ENCODE data around the gene SLMAP. TPM values are rescaled to one million over a fixed set of nuclear protein-coding genes. Genes with fewer than 3 reads are reported as not detected.
A peak's percentile ranks its signal among the peaks of the same experiment; 100 is the strongest.

The SLMAP gene
- polyA plus RNA-seq, 1 of the 3 experiments (the other 2 are of a cell fraction), result 10.5 TPM

DNA sequence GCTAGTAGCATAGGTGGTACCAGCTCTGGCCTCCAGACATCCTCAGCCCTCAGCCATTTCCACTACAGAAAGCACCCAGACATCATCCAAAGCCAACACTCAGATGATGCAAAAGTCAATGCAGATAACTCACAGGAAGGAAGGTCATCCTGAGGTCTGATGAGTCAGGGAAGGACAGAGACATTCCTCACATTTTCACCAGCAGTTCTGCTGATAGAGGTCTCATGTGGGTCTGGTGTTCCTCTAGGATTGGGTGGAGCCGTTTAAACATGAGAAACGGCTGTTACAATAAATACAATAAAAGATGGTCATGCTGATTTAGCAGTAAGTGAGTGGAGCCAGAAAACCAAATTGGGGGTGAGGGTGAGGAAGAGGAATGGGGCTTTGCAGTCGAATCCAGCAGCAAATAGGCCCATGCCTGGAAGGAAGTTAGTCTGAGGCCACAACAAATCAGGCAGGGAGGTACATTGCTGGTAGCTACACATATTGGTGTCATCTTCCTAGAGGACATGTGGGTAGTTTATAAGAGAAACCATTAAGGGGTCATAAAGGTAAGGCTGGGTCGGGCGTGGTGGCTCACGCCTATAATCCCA is 218.8 kb downstream of the SLMAP start (continued):
- TF ChIP-seq POLR2AphosphoS5 (IDR thresholded peaks at IDR 0.05; ENCODE audit: low read depth, low read length) (peak; percentile 87), JUND (IDR thresholded peaks at IDR 0.05) (peak; percentile 97), FOXJ3 (CRISPR knock-in tag; IDR thresholded peaks at IDR 0.05) (no peak), ELF1 (IDR thresholded peaks at IDR 0.05) (no peak), RCOR1 (IDR thresholded peaks at IDR 0.05; ENCODE audit: low read length) (peak; percentile 67; the same call in 1 of the 2 replicates), RFX5 (IDR thresholded peaks at IDR 0.05; ENCODE audit: low read length) (no peak), SMC3 (IDR thresholded peaks at IDR 0.05; ENCODE audit: low read depth, low read length) (no peak)

DNA sequence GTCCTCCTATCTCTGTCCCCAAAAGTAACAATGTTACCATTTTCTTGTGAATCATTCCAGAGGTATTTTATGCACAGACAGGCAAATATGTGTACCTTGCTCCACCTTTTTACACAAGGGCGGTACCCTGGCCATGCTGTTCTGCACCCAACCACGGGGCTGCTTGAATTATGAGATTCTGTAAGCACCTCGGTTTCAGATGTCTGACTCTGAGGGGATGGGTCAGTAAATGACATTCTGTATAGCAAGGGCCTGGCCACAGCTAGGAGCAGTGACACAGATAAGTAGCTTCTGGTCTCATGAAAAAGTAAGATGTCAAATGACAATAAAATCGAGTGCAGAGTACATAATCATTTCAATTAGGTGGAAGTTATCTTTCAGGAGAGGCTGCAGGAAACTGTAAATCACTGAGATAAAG is 221.7 kb downstream of the SLMAP start:
- H3K9ac ChIP-seq, result peak overlapping the region; percentile 44; the same call in 1 of the 2 replicates
- peak overlapping the region; percentile 84; the same call in 1 of the 2 replicates for H2AFZ ChIP-seq (ENCODE audit: low read depth)
- WGBS (ENCODE audit: low lambda C conversion rate), result 42% methylated on average over 4 of the region's 4 CpGs
- H3F3A ChIP-seq (replicated peaks; ENCODE audit: insufficient read depth), result peaks cover 29% of the 10 kb centered on the region
- TF ChIP-seq GATA2 (CRISPR knock-in tag; IDR thresholded peaks at IDR 0.05) (0 out of 2 replicates have a peak, but pooled peaks have one; percentile 24), TAF1 (IDR thresholded peaks at IDR 0.05; ENCODE audit: borderline replicate concordance, low read depth, low read length) (no peak), NRF1 (IDR thresholded peaks at IDR 0.05; ENCODE audit: low read depth, low read length) (no peak), PBX3 (IDR thresholded peaks at IDR 0.05) (no peak)
- TF ChIP-seq, protein P1, sequence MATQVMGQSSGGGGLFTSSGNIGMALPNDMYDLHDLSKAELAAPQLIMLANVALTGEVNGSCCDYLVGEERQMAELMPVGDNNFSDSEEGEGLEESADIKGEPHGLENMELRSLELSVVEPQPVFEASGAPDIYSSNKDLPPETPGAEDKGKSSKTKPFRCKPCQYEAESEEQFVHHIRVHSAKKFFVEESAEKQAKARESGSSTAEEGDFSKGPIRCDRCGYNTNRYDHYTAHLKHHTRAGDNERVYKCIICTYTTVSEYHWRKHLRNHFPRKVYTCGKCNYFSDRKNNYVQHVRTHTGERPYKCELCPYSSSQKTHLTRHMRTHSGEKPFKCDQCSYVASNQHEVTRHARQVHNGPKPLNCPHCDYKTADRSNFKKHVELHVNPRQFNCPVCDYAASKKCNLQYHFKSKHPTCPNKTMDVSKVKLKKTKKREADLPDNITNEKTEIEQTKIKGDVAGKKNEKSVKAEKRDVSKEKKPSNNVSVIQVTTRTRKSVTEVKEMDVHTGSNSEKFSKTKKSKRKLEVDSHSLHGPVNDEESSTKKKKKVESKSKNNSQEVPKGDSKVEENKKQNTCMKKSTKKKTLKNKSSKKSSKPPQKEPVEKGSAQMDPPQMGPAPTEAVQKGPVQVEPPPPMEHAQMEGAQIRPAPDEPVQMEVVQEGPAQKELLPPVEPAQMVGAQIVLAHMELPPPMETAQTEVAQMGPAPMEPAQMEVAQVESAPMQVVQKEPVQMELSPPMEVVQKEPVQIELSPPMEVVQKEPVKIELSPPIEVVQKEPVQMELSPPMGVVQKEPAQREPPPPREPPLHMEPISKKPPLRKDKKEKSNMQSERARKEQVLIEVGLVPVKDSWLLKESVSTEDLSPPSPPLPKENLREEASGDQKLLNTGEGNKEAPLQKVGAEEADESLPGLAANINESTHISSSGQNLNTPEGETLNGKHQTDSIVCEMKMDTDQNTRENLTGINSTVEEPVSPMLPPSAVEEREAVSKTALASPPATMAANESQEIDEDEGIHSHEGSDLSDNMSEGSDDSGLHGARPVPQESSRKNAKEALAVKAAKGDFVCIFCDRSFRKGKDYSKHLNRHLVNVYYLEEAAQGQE (IDR thresholded peaks at IDR 0.05; ENCODE audit: low read depth, low read length), result no peak
- no peaks in the 10 kb centered on the region for H3K36me3 ChIP-seq (replicated peaks in 1 of 2; ENCODE audit: control insufficient read depth in 1 of 2, insufficient read depth in 2 of 2, low read length in 1 of 2)
- ChIA-PET POLR2A (no interaction called here), CTCF (interaction anchor here (1.1 to 1.9 kb wide), 2 partner anchors 30 to 33 kb away, joined by 3 to 6 read pairs; no protein-coding TSS in a partner anchor)
- no peaks in the 10 kb centered on the region for H3K9me2 ChIP-seq
- no peaks in the 10 kb centered on the region for H3K9me3 ChIP-seq
- H3K79me2 ChIP-seq (ENCODE audit: insufficient read depth), result no peaks in the 10 kb centered on the region
- H3K27me3 ChIP-seq (ENCODE audit: insufficient read depth), result no peaks in the 10 kb centered on the region
- H4K20me1 ChIP-seq (ENCODE audit: insufficient read depth), result no peaks in the 10 kb centered on the region
- peak; percentile 30 for DNase-seq
- peak overlapping the region; percentile 65 for H3K4me2 ChIP-seq
- peaks cover 17 to 33% of the 10 kb centered on the region in 2 experiments for H3K4me1 ChIP-seq (ENCODE audit: control insufficient read depth in 1 of 2, insufficient read depth in 2 of 2, low read depth in 1 of 2, low read length in 1 of 2)
- no peak overlapping the region for H3K4me3 ChIP-seq (ENCODE audit: low read depth in 2 of 2, low read length in 1 of 2)
- peak overlapping the region; percentile 40 to 57 for H3K27ac ChIP-seq (ENCODE audit: low read depth in 2 of 2, low read length in 1 of 2)

All from SK-N-SH (cell line).